ENCODE measurements around the gene ARHGAP27.
"Not testable (repeated sequence)": the region's sequence is repeated elsewhere in the genome, so short reads cannot be mapped to it uniquely, and the experiment has no call there.

Gene ARHGAP27, protein sequence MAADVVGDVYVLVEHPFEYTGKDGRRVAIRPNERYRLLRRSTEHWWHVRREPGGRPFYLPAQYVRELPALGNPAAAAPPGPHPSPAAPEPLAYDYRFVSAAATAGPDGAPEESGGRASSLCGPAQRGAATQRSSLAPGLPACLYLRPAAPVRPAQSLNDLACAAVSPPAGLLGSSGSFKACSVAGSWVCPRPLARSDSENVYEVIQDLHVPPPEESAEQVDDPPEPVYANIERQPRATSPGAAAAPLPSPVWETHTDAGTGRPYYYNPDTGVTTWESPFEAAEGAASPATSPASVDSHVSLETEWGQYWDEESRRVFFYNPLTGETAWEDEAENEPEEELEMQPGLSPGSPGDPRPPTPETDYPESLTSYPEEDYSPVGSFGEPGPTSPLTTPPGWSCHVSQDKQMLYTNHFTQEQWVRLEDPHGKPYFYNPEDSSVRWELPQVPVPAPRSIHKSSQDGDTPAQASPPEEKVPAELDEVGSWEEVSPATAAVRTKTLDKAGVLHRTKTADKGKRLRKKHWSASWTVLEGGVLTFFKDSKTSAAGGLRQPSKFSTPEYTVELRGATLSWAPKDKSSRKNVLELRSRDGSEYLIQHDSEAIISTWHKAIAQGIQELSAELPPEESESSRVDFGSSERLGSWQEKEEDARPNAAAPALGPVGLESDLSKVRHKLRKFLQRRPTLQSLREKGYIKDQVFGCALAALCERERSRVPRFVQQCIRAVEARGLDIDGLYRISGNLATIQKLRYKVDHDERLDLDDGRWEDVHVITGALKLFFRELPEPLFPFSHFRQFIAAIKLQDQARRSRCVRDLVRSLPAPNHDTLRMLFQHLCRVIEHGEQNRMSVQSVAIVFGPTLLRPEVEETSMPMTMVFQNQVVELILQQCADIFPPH

DNA sequence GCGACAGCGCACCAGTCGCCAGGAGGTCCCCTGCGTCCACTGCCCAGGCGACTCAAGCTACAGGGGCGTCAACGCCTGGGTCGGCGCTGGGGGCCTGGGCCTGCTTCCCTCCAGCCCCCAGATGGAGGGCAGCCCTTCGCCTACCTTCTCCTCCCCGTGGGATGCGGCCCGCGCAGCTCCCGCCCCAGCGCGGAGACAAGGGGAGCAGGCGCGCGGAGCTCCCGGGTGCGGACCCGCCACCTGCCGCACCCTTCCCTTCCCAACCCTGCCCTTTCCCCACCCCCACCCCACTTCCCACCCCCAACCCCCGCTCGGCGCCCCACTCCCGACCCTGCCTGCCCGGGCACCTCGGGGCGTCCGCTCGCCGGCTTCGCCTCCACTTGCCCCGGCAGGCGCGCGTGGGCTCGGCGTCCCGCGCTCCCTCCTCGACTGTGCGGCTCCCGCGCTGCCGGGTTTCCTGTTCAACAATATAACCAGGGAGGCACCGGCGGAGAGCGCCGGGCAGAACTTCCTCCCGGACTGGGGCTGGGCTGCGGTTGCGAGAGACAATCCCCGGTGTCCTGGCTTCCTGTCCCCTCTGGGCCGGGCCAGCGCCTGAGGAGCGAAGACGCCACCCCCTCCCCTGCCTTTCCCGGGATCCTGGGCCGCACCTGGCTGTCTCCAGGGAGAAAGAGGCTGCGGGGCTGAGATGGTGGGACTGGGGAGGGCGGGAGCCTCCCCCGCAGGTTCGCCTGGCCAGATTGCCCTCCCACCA, at the start of gene ARHGAP27:
TSS of gene ARHGAP27 (minus strand) at position 466 of the 754 bp plus-strand sequence. CDS start 2,591 bp downstream, outside the sequence.
- peak within 1 kb of the TSS; percentile 62 for H3K4me3 ChIP-seq (ENCODE audit: low read depth, low read length)

DNA sequence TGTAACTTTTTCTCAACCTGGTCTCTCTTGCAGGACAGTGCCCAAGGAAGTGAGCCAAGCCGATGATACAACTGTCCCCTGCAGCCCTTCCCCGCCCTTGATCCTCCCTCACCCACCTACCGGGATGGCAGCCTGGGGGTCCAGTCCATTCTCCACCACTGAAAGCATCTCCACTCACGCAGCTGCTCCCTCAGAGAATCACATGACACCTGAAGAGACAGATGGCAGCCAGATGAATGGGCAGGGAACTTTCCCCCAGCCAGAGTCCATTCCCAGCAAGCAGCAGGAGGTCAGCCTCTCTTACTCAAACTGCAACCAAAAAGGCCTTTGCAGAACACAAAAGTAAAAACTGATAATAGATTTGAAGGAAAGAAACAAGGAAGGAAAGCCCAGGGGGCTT, 49.6 kb upstream of the ARHGAP27 start:
- H3K4me3 ChIP-seq (ENCODE audit: low read depth, low read length) = not testable (repeated sequence)

DNA sequence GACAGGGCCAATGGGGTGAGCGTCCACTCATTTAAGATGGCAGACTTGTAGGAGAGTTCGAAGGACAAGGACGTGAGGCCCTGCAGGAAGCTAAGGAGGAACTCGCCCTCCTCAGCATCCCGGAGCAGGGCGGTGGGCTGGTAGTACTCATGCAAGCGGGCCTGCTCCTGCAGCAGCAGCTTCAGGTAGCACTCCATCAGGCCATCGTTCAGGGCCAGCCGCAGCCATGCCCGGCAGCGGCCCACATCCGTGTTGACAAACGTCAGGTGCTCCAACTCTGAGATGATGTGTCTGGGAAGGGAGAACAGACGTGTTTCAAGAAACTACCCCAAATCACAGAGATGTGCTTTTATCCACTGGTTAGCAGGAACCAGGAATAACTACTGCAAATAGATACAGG, 42.8 kb upstream of the ARHGAP27 start:
- not testable (repeated sequence) for H3K4me3 ChIP-seq (ENCODE audit: low read depth, low read length)

DNA sequence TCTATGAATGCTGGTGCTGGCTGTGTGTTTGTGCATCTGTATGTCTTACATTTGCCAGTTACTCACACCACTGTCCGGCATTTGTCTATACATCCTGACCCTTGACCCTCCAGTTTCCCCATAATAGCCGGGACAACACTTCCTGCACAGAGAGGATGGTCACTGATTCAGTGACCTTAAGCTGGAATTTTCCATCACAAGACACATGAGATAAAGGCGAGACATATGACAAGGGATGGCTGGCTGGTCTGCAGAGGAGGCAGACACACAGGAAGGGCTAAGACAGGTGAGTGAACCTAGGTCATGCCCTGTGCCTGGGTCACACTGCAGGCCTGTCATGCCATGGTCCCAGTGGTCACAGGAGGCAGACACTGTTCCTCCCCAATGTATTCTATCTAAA, 39.6 kb upstream of the ARHGAP27 start:
- not testable (repeated sequence) for H3K4me3 ChIP-seq (ENCODE audit: low read depth, low read length)

DNA sequence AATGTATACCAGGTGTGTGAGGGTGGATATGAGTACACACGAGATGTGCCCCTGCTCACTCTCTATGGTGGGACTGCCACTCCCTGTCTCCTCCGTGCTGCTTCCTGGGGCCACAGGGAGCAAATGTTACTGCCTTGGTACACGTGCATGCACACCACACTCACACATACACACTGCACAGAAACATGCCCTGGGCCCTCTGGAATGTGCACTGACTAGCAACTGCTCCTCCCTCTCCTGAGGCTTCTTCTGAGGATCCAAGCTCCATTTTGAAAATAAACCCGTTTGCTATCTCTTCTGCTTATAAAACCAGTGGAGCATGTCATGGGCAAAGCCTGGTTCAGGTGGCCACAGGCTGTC, 36.5 kb upstream of the ARHGAP27 start:
- H3K4me3 ChIP-seq (ENCODE audit: low read depth, low read length) = not testable (repeated sequence)

DNA sequence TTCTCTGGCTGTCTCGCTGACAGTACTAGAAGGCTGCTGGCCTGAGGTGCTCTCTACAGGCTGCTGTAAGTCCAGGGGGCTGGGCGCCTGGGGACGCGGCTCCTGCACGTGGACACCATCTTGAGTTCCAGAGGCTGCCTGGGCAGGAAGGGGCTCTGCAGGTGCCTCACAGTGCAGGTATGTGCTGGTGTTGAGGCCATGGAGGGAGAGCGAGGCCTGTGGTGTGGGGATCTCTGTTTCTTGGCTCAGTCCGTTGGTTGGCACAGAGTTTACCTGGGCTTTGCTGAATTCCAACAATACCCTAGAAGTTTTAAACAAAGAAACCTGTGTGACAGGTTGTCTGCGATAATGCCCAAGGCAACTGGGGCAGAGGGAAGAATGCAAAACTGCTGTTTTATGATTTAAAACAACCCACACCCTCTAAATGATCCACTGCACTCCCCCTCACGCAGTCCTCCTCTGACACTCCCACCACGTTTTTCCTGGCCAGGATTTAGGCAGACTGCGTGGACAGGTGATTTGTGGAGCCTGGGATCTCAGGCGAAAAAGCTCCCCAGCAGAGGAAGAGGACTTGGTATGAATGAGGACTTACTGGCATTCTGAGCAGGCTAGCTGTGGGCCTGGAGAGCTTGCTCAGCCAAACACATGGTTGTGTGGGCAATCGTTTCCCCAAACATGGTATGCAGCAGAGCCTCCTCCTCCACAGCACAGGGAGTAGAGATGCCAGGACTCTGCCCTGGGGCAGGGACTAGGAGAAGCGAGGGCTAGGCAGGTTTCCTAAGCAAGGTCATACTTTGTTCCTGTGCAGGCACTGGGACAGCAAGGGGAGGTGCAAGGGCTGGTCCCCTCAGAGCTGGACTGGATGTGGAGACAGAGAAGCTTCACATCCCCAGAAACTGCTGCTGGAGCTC, 35.9 kb upstream of the ARHGAP27 start:
- H3K4me3 ChIP-seq (ENCODE audit: low read depth, low read length) = not testable (repeated sequence)

DNA sequence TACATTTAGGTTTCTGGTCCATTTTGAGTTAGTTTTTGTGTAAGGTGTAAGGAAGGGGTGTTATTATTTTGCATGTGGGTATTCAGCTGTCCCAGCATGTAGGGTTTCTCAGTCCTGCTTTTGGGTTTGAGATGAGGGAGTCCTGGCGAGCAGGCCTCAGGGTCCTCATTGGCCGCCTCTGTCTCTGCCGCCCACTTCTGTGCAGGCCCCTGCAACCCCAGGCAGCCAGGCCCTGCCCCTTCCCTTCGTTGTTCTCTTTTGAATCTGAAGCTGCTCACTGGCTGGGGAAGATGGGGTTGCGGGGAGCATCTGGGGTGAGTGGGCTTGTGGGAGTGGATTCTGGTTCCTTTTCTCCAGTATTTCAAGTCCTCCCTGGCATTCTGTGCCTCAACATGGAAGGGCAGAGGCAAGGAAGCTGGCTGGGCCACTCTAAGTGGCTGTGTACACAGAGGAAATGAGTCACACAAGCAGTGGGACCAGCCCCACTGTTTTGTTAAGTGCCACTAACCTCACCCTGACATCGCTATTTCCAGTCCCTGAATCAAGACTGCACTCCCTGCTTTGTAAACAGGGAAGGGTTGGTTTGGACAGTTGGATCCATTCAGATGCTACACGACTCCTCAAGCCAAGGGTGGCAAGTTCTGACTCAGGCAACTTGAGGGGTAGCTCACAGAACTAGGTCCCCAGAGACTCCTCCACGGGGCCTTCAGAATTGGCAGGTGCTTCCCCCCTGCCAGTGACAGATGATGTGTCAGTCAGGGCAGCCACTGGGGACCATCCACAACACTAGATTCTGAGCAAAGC, 29.1 kb upstream of the ARHGAP27 start:
- not testable (repeated sequence) for H3K4me3 ChIP-seq (ENCODE audit: low read depth, low read length)

DNA sequence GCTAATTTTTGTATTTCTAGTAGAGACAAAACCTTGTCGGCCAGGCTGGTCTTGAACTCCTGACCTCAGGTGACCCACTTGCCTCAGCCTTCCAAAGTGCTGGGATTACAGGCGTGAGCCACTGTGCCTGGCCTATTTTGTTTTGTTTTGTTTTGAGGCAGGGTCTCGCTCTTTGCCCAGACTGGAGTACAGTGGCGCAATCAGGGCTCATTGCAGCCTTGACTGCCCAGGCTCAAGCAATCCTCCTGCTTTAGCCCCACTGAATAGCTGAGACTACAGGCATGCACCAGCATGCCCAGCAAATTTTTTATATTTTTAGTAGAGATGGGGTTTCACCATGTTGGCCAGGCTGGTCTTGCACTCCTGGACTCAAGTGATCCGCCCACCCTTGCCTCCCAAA, 27.8 kb upstream of the ARHGAP27 start:
- H3K4me3 ChIP-seq (ENCODE audit: low read depth, low read length) = not testable (repeated sequence)

DNA sequence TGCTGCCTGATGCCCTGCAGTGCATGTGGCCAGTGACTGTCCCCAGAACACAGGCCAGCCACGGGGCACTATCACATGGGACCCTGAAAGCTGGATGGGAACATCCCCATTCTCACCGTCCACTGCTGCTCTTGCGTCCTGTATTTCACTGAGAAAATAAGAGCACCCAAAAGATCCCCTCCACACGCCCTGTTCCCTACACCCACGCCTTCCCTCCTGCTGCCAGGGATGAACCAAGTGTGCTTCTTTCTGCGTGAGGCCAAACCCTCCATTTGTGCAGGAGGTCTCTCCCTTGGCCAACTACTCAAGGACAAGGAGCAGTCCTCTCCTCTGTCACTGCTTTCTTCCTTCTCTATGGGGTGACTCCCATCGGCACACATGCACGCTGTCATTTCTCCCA, 21.7 kb upstream of the ARHGAP27 start:
- H3K4me3 ChIP-seq (ENCODE audit: low read depth, low read length) = not testable (repeated sequence)

DNA sequence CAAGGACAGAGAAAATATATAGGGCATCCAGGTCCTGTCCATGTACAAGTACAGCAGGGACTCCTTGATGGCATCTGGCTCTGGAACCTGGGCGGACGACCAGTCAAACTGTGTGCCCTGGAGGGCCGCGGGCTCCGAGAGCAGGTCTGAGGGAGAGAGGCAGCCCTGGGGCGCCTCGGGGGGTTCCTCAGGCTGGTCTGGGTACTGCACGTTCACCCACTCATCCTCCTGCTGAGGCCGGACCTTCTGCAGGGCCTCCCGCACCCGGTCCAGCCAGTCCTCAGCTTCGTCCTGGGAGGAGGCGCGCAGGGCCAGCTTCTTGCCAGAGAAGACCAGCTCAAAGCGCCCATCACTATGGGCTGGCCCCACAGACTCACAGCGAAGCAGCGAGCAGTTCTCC, 21.1 kb upstream of the ARHGAP27 start:
- not testable (repeated sequence) for H3K4me3 ChIP-seq (ENCODE audit: low read depth, low read length)

DNA sequence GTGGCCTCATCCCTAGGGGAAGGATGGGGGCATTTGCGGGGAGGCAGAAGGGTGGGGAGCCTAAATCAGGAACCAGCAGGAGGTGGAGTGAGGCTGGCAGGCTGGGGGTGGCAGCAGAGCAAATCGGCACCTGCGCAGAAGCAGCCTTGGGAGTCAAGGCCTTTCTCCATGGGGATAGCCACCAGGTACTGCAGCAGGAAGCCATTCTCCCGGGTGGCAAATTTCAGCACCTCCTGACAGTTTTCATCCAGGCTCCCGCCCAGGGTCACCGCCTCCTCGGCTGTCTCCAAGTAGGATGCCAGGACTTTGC, 20.5 kb upstream of the ARHGAP27 start:
- not testable (repeated sequence) for H3K4me3 ChIP-seq (ENCODE audit: low read depth, low read length)

DNA sequence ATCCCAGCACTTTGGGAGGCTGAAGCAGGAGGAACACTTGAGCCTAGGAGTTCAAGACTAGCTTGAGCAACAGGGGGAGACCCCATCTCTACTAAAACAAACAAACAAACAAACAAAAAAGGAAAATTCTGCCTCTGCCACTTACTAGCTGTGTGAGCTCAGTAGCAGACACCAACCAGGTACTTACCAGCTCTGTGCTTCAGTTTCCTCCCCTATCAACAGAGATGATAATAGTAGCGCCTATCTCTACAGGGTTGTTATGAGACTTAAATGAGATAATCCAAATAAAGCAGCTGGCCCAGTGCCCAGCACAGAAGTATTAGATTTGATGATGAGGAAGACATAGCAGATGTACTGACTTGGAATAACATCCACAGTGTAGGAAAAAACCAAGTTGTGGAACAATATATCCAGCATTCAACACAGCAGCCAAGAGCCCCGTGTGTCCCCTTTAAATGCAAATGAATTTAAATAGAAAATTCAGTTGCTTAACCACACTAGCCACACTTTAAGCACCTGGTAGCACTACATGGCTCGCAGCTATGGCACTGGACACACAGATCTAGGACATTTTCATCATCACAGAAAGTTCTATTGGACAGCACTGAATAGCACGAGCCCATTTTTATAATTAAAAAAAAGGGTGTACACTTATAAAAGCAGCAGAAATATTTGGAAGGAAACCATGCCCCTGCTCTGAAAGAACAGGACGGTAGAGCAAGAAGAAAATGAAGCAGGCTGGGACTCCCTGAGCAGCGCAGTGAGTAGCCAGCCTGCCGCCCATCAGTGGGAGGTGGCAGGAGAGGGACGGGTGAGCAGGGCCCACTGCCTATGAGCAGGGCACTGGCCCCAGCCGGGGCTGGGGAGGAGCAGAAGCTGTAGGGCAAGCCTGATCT, 19.9 kb upstream of the ARHGAP27 start:
- not testable (repeated sequence) for H3K4me3 ChIP-seq (ENCODE audit: low read depth, low read length)

DNA sequence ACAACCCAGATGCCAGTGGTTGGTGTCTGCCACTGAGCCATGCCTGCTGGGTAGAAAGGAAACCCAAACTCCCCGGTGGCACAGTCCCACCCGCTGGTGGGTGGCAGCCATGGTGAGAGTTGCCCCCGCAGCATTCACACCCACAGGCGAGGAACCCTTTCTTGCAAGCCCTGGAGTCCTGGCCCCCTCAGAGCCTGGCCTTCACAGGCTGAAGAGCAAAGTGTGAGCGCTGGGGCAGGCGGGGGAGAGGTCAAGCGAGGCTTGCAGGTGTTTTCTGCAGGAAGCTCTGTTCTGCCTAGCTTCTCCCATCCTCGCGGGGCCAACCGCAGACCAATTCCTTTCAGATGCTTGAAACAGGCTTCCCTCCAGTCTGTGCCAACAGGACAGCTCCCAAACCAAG, 19.0 kb upstream of the ARHGAP27 start:
- H3K4me3 ChIP-seq (ENCODE audit: low read depth, low read length) = not testable (repeated sequence)

DNA sequence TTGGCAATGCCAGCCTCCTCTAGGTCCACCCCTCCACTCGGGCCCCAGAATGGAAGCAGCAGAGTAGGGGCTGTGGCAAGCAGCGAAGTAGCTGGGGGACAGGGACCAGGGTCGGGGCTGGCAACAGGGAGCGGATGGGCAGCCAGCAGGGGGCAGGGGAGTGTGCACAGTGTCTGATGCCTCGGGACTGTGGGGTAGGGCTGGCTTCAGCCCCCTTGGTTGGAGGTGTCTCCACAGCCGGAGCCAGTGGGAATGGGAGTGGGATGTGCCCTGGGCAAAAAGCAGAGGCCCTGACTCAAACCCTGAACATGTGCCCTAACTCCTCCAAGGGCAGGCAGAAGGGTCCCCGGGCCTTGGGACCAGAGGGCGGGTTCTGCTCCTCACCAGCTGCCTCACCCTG, 18.5 kb upstream of the ARHGAP27 start:
- no peak overlapping the region for H3K4me3 ChIP-seq (ENCODE audit: low read depth, low read length)

DNA sequence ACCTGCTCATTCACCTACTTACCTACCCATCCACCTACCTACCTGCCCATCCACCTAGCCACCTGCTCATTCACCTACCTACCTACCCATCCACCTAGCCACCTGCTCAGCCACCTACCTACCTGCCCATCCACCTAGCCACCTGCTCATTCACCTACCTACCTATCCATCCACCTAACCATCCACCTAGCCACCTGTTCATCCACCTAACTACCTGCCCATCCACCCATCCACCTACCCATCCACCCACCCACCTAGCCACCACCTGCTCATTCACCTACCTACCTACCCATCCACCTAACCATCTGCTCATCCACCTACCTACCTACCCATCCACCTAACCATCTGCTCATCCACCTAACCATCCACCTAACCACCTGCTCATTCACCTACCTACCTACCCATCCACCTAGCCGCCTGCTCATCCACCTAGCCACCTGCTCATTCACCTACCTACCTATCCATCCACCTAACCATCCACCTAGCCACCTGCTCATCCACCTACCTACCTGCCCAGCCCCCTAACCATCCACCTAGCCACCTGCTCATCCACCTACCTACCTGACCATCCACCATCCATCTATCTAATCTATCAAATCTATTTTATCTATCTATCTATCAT, 17.1 kb upstream of the ARHGAP27 start:
- H3K4me3 ChIP-seq (ENCODE audit: low read depth, low read length) = not testable (repeated sequence)

DNA sequence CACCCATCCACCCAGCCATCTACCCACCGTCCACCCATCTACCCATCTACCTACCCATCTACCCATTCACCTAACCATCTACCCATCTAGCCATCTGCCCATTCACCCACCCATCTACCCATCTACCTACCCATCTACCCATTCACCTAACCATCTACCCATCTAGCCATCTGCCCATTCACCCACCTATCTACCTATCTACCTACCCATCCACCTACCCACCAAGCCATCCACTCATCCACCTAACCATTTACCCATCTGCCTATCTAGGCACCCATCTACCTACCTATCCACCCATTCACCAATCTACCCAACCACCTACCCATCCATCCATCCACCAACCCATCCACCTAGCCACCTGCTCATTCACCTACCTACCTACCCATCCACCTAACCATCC, 16.6 kb upstream of the ARHGAP27 start:
- not testable (repeated sequence) for H3K4me3 ChIP-seq (ENCODE audit: low read depth, low read length)

DNA sequence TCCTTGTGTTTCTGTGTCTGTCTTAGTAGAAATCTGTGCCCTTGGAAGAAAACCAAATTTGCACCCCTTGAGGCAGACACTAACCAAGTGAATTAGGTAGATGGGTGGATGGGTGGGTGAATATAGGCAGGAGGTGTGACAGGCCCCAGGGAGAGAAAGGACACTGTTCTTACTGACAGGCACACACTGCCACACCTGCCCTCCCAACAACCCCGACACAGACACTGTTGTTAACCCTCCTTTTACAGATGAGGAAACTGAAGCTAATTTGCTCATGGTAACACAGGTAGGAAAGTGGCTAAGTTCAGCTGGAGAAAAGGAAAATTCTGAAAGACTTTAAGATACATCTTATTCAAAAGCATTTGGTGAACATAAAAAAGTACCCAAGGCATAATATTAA, 15.8 kb upstream of the ARHGAP27 start:
- not testable (repeated sequence) for H3K4me3 ChIP-seq (ENCODE audit: low read depth, low read length)

DNA sequence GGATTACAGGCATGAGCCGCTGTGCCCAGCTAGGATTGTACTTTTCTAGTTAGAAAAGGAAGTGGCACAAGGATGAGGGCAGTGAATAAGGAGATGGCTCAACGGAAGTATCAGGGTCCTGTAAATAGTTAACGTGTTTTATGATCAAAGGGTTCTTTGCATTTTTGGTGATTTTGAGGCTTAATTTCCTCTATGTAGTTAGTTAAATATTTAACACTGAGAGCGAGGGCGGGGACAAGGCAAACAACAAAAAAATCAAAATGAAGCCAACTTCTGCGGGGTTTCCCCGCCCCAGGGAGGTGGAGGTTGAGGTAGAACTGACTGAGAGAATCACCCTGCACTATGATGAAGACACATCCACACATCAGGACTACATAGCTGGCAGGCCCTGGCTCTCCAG, 15.4 kb upstream of the ARHGAP27 start:
- H3K4me3 ChIP-seq (ENCODE audit: low read depth, low read length) = not testable (repeated sequence)

Data from iPS-11a (cell line).